ENCODE data around the gene SYP. TPM values are rescaled to one million over a fixed set of nuclear protein-coding genes. Genes with fewer than 3 reads are reported as not detected.
A peak's percentile ranks its signal among the peaks of the same experiment; 100 is the strongest.

Gene SYP
- total RNA-seq, result 1.5 TPM
- long read RNA-seq, partial matches to known transcripts, result 0 of 4 reads
- long read RNA-seq, other reads (novel, unspliced or antisense), result 2 of 4 reads

DNA sequence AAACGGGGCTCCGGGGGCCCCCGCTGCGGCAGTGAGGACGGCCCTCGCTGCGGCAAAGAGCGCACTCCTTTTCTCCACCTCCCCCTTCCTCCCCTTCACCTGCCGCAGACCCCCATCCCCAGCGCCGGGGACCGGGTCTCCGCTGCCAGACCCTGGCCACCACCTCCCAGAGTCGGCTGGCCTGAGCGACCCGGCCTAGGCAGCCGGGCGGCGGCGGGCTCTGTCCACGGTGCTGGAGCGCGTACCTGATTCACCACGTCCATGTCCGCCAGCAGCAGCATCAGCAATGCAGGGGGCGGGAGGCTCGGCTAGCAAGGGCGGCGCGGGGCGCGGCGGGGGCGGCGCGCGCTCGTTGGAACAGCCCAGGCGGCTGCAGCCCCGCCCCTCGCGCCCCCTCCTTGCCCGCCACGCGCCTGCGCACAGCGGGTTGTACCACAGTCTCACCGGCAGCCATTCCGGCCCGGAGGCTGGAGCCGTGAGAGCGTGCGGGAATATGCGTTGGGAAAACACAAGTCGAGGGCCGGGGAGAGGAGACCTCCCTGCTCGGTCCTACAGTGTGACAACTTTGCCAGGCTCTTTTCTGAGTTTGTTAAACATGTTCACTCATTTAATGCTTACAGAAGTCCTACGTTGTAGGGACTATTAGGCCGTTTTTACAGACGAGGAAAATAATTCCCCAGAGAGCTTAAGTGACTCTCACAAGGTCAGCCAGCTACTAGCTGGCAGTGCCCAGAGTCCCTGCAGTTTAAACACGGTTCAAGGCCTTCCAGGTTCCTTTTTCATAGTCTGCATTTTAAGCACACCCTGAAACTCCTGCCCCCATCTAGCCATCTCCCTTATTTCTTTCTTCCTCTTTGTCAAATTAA, at the start of gene SYP:
Gene SYP, minus strand, starts transcription at position 288 of the 866 bp plus-strand sequence. Its CDS starts 7 bp downstream, at position 281.
- DNase-seq, result peak; percentile 94
- peak; percentile 97 for ATAC-seq
- intact Hi-C loops (cut with micrococcal nuclease), result no loop called here

- intact Hi-C loops (cut with micrococcal nuclease), result no loop called here
- DNase-seq (no peak), ATAC-seq (no peak)
Observed at GRCh38 chrX:49249616-49250015, 49.6 kb upstream of the SYP start.

GRCh38 chrX:49249071-49249470, 49.1 kb upstream of the SYP start:
- no peak for ATAC-seq
- no peak for DNase-seq
- intact Hi-C loops (cut with micrococcal nuclease), result no loop called here

- intact Hi-C loops (cut with micrococcal nuclease), result no loop called here
- DNase-seq, result no peak
- no peak for ATAC-seq
Observed at GRCh38 chrX:49247916-49248811, 48.2 kb upstream of the SYP start.

GRCh38 chrX:49247346-49247745, 47.4 kb upstream of the SYP start:
- no peak for ATAC-seq
- no peak for DNase-seq
- intact Hi-C loops (cut with micrococcal nuclease), result no loop called here

DNA sequence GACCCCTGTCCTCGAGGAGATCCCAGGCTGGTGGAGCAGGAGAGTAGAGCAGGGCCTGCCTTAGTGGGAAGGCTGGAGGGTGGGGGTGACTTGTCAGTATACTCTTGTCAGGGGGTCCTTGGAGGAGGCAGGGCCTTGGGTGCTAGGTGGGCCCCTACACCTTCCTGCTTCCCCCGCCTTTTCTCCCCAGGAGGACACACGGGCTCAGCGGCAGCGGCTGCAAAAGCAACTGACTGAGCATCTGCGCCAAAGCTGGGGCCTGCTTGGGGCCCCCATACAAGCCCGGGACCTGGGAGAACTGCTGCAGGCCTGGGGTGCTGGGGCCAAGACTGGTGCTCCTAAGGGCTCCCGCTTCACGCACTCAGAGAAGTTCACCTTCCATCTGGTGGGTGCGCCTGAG, 46.5 kb upstream of the SYP start:
- intact Hi-C loops (cut with micrococcal nuclease), result no loop called here
- no peak for ATAC-seq
- no peak for DNase-seq

GRCh38 chrX:49244207-49244606, 44.2 kb upstream of the SYP start:
- intact Hi-C loops (cut with micrococcal nuclease), result no loop called here
- ATAC-seq (no peak), DNase-seq (no peak)

- no peak for ATAC-seq
- intact Hi-C loops (cut with micrococcal nuclease), result no loop called here
- DNase-seq, result no peak
Observed at GRCh38 chrX:49243166-49243565, 43.2 kb upstream of the SYP start.

- DNase-seq (no peak), ATAC-seq (no peak)
- intact Hi-C loops (cut with micrococcal nuclease), result no loop called here
Observed at GRCh38 chrX:49242545-49243066, 42.6 kb upstream of the SYP start.

- intact Hi-C loops (cut with micrococcal nuclease), result no loop called here
- no peak for ATAC-seq
Observed at GRCh38 chrX:49238735-49239134, 38.7 kb upstream of the SYP start.

DNA sequence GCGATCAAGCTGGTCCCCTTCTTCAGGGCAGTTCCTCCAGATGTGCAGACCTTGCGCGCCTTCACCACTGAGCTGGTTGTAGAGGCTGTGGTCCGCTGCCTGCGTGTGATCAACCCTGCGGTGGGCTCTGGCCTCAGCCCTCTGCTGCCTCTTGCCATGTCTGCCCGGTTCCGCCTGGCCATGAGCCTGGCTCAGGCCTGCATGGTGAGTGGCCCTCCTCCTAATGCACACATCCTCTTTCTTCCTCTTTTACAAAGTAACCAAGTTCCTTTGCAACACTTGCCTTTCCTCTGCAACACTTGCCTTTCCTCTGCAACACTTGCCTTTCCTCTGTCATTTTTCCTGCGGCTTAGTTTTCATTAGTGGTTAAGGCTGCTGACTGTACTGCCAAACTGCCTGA, 37.1 kb upstream of the SYP start:
- no peak for DNase-seq
- ATAC-seq, result peak; percentile 12
- intact Hi-C loops (cut with micrococcal nuclease), result no loop called here

More at GRCh38 chrX:49238735-49239134, 38.7 kb upstream of the SYP start:
- DNase-seq, result no peak

DNA sequence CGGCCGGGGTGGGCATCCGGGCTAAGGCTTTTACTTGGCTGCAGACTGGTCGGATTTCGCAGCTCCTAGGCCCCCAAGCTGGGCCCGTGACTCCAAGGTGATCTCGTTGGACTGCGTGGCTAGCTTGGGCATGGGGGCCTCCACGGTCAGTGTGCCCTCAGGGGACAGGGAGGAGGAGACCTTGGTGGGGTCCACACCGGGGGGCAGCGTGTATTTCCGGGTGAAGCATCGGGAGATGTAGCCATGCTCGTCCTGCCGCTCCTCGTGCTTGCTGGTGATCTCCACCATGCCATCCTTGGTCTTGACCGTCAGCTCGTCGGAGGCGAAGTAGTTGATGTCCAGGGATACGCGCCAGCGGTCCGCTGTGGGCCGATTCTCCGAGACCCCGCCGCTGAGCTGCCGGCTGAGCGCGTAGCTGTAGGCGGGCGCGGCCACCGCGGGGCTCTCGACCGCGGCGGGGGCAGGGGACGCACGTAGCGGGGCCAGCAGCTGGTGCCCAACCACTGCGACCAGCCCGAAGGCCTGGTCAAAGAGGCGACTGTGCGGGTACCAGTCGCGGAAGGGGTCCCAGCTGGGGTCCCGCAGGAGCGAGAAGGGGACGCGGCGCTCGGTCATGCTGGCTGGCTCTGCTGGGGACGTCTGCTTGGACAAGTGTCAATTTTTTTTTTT, 34.0 kb upstream of the SYP start:
- intact Hi-C loops (cut with micrococcal nuclease), result no loop called here
- ATAC-seq (no peak), DNase-seq (peak; percentile 31)

GRCh38 chrX:49233176-49233575, 33.2 kb upstream of the SYP start, which contains the start of gene CACNA1F:
Gene CACNA1F, minus strand, starts transcription at chrX:49233340. Its CDS starts 31 bp downstream, at chrX:49233309.
- intact Hi-C loops (cut with micrococcal nuclease), result no loop called here
- ATAC-seq, result no peak
- no peak for DNase-seq

GRCh38 chrX:49232525-49232924, 32.5 kb upstream of the SYP start:
- no peak for ATAC-seq
- intact Hi-C loops (cut with micrococcal nuclease), result no loop called here
- no peak for DNase-seq

DNA sequence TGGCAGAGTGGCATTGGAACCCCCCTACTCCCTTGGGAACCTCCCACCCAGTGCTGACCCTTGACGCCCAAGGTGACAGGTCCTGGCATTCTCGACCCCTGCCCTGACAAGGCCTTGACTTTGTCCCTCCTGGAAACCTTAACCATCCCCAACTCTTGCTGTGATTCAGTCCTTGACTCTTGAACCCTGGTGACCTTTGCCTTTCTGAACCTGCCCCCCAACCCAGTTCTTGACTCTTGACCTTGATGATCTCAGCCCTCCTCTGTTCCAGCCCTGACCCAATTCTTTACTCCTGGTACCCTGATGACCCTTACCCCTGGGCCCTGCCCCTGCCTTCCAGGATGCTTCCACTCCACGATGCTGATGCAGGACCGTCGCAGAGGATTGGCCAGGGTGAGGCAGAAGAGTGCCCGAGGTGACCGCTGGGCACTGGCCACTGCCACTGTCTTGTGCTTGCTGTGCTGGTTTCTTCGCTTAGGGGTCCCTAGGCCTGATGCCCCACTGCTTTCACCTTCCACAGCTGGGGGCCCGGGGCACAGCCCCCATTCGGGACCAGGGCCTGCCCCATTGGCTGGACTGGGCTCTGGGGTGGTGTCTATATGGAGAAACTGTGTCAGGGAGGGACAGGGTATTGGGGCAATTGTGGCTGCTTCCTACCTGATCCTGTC, 31.5 kb upstream of the SYP start:
- DNase-seq (no peak), ATAC-seq (no peak)
- intact Hi-C loops (cut with micrococcal nuclease), result no loop called here

GRCh38 chrX:49230500-49231232, 30.7 kb upstream of the SYP start:
- intact Hi-C loops (cut with micrococcal nuclease), result no loop called here
- peak; percentile 74 for DNase-seq

DNA sequence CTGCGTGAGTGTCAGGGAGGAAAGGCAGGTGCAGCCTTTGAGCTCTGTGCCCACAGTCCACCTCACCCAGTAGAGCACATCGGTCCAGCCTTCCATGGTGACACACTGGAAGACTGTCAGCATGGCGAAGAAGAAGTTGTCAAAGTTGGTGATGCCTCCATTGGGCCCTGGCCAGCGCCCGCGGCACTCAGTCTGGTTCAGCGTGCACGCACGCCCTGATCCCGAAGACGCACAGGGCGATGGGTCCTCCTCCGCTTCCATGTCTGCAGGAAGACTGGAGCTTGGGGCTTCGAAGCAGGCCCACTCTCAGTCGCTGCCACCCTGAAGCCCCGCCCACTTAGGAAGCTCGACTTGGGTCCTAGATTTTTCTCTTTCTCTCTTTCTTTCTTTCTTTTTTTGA, 28.2 kb upstream of the SYP start:
- intact Hi-C loops (cut with micrococcal nuclease), result no loop called here
- DNase-seq (no peak), ATAC-seq (no peak)

More at GRCh38 chrX:49230500-49231232, 30.7 kb upstream of the SYP start:
- peak; percentile 67 for ATAC-seq

DNA sequence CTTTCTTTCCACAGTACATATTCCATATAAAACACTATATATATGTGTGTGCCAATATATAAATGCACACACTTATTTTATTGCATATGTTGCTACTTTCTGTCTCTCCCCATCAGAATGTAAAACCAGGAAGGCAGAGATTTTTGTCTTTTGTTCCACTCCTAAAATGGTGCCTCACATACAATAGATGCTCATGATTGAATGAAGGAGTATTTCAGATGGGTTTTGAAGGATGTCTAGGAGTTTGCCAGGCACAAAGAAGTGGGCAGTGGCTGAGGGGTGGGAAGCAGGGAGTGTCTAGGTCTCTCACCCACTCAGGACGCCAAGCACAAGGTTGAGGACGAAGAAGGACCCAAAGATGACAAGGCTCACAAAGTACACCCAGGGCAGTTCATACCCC, 27.7 kb upstream of the SYP start:
- DNase-seq, result no peak

More for the DNA sequence above, 27.7 kb upstream of the SYP start:
- intact Hi-C loops (cut with micrococcal nuclease), result no loop called here
- ATAC-seq, result no peak
